HEK293 (cell line): ENCODE data around the gene ADD1.

ENCODE experiments used
- CTCF ChIA-PET: fragments of 350-600 bp; formaldehyde crosslinking; extraction: SDS; loops from one replicate; lab custom pipeline; 2021; ENCODE audit warnings: antibody characterized with exemption; lab: Yijun Ruan, JAX
- POLR2A ChIA-PET: fragments of 300-600 bp; formaldehyde crosslinking; extraction: SDS; loops from one replicate; lab custom pipeline; 2020; ENCODE audit warnings: antibody characterized with exemption, inconsistent platforms; lab: Yijun Ruan, JAX
- H3K27ac ChIP-seq: fragments of 200-500 bp; sonication (Bioruptor generic); 2 replicates; pipeline ENCODE4 v1.5.1; 2014; ENCODE audit warnings: low read depth, low read length, control low read depth, inconsistent platforms; ENCODE audit errors: extremely low read depth
- H3K36me3 ChIP-seq, 2 experiments: fragments of 200-500 bp in 1 of 2; sonication (Bioruptor generic) in 1 of 2; 1 replicate in 1 of 2; 2 replicates in 1 of 2; pipeline ENCODE4 v1.5.1; 2014 to 2017; ENCODE audit warnings: inconsistent platforms in 2 of 2, low read length in 2 of 2; ENCODE audit not compliant: control insufficient read depth in 2 of 2, insufficient read depth in 1 of 2
- H3K4me1 ChIP-seq: fragments of 200-500 bp; sonication (Bioruptor generic); 2 replicates; pipeline ENCODE4 v1.5.1; 2014; ENCODE audit warnings: mild to moderate bottlenecking, low read length, inconsistent platforms; ENCODE audit not compliant: control insufficient read depth, insufficient read depth
- H3K4me3 ChIP-seq: 2 replicates; pipeline ENCODE4 v1.5.1; 2011; ENCODE audit warnings: low read depth, mild to moderate bottlenecking, control low read depth, low read length, moderate library complexity
- H3K9me3 ChIP-seq: fragments of 200-500 bp; sonication (Bioruptor generic); 2 replicates; pipeline ENCODE4 v1.5.1; 2014; ENCODE audit warnings: low read depth, low read length, inconsistent platforms; ENCODE audit not compliant: control insufficient read depth, insufficient read depth
- FEZF1 ChIP-seq: fragments of 450-650 bp; formaldehyde crosslinking; IDR thresholded peaks from 2 replicates; pipeline ENCODE4 v1.5.1; 2016; ENCODE audit warnings: missing biosample characterization, missing genetic modification characterization
- KLF7 ChIP-seq: fragments of 450-650 bp; formaldehyde crosslinking; IDR thresholded peaks from 2 replicates; pipeline ENCODE4 v1.5.1; 2016; ENCODE audit warnings: missing biosample characterization, missing genetic modification characterization, borderline replicate concordance
- KLF8 ChIP-seq: fragments of 450-650 bp; formaldehyde crosslinking; IDR thresholded peaks from 2 replicates; pipeline ENCODE4 v1.5.1; 2016; ENCODE audit warnings: missing biosample characterization, missing genetic modification characterization
- PRDM1 ChIP-seq: fragments of 450-650 bp; formaldehyde crosslinking; IDR thresholded peaks from 2 replicates; pipeline ENCODE4; 2016; ENCODE audit warnings: missing biosample characterization, missing genetic modification characterization
- ZNF10 ChIP-seq: fragments of 450-650 bp; formaldehyde crosslinking; IDR thresholded peaks from 2 replicates; pipeline ENCODE4 v1.5.1; 2017; ENCODE audit warnings: missing biosample characterization, missing genetic modification characterization
- ZNF214 ChIP-seq: fragments of 450-650 bp; formaldehyde crosslinking; IDR thresholded peaks from 2 replicates; pipeline ENCODE4 v1.5.1; 2017; ENCODE audit warnings: missing biosample characterization, mild to moderate bottlenecking, missing genetic modification characterization, borderline replicate concordance
- ZNF473 ChIP-seq: fragments of 450-650 bp; formaldehyde crosslinking; IDR thresholded peaks from 2 replicates; pipeline ENCODE4 v1.5.1; 2017; ENCODE audit warnings: missing biosample characterization, missing genetic modification characterization
- ZNF513 ChIP-seq: fragments of 450-650 bp; IDR thresholded peaks from 2 replicates; pipeline ENCODE4 v1.5.1; 2018; ENCODE audit warnings: missing biosample characterization, missing genetic modification characterization
- TF ChIP-seq, protein P1 (sequence below): fragments of 450-650 bp; IDR thresholded peaks from 2 replicates; pipeline ENCODE4 v1.5.1; 2018; ENCODE audit warnings: missing biosample characterization, mild to moderate bottlenecking, missing genetic modification characterization
- TF ChIP-seq, protein P2 (sequence below): fragments of 450-650 bp; formaldehyde crosslinking; IDR thresholded peaks from 2 replicates; pipeline ENCODE4 v1.5.1; 2017; ENCODE audit warnings: missing biosample characterization, missing genetic modification characterization

Gene ADD1

GRCh38 chr4:2905544-2905943 is 61.9 kb downstream of the ADD1 start:
- H3K9me3 ChIP-seq: no peaks in the 10 kb centered on the region
- peaks cover 0 to 94% of the 10 kb centered on the region in 2 experiments; a peak in 2 of 3 replicates for H3K36me3 ChIP-seq
- ChIA-PET POLR2A (no interaction called here), CTCF (no interaction called here)
- H3K27ac ChIP-seq: no peak overlapping the region
- no peaks in the 10 kb centered on the region for H3K4me1 ChIP-seq
- H3K4me3 ChIP-seq: no peak overlapping the region
- TF ChIP-seq KLF8 (tag by site-specific recombination): no peak

DNA sequence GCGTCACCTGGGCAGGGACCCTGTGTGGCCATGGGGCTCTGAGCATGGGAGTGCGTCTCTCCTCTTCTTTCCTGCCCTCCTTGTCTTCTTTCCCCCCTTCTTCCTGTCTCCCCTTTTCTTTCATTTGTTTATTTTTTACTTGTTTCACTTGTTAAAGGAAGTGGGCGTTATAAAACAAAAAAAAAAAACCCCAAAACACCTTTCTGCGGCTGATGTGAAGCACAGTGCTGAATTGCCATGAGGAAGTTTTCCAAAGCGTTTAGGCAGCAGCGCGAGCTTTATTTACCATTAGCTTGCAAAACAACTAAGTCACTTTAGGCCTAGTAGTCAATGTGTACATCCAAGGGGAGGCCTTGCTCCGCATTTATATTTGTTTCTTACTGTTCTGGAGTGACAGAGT is 62.6 kb downstream of the ADD1 start:
- peaks cover 0 to 94% of the 10 kb centered on the region in 2 experiments; a peak in 2 of 3 replicates for H3K36me3 ChIP-seq
- CTCF ChIA-PET: interaction anchor here (0.7 kb wide), 1 partner anchor 20 kb away, joined by 4 read pairs; no protein-coding TSS in a partner anchor
- POLR2A ChIA-PET: no interaction called here
- H3K9me3 ChIP-seq: no peaks in the 10 kb centered on the region
- H3K4me3 ChIP-seq: no peak overlapping the region
- H3K27ac ChIP-seq: no peak overlapping the region
- TF ChIP-seq, protein P1, sequence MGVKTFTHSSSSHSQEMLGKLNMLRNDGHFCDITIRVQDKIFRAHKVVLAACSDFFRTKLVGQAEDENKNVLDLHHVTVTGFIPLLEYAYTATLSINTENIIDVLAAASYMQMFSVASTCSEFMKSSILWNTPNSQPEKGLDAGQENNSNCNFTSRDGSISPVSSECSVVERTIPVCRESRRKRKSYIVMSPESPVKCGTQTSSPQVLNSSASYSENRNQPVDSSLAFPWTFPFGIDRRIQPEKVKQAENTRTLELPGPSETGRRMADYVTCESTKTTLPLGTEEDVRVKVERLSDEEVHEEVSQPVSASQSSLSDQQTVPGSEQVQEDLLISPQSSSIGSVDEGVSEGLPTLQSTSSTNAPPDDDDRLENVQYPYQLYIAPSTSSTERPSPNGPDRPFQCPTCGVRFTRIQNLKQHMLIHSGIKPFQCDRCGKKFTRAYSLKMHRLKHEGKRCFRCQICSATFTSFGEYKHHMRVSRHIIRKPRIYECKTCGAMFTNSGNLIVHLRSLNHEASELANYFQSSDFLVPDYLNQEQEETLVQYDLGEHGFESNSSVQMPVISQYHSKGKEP (tag by site-specific recombination): no peak
- TF ChIP-seq, all 188 proteins: peak for 0
- no peaks in the 10 kb centered on the region for H3K4me1 ChIP-seq

DNA sequence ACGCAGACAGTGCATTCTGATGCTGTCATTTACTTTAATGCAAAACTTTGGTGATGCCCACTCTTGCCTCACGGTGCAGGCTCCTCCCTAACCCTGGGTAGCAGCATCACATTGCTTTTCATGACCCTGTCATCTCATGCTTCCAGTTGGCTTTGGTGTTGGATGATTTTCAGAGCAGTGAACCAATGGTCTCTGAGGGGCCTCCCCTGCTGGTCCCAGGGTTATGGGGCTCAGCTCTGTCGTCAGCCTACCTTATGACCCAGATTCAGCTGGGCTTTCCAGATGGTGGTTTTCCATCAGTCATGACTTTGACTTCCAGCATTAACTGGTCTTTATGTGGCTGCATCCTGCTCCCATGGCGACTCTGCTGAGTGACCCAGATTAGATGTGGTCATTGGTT is 63.6 kb downstream of the ADD1 start:
- H3K9me3 ChIP-seq: no peaks in the 10 kb centered on the region
- no peaks in the 10 kb centered on the region for H3K4me1 ChIP-seq
- peaks cover 0 to 94% of the 10 kb centered on the region in 2 experiments; a peak in 2 of 3 replicates for H3K36me3 ChIP-seq
- no peak overlapping the region for H3K4me3 ChIP-seq
- ChIA-PET CTCF (no interaction called here), POLR2A (no interaction called here)
- no peak overlapping the region for H3K27ac ChIP-seq
- TF ChIP-seq ZNF214 (tag by site-specific recombination) (no peak), PRDM1 (tag by site-specific recombination) (no peak), ZNF10 (tag by site-specific recombination) (no peak), ZNF473 (tag by site-specific recombination) (no peak), ZNF513 (tag by site-specific recombination) (no peak)
- TF ChIP-seq, protein P2, sequence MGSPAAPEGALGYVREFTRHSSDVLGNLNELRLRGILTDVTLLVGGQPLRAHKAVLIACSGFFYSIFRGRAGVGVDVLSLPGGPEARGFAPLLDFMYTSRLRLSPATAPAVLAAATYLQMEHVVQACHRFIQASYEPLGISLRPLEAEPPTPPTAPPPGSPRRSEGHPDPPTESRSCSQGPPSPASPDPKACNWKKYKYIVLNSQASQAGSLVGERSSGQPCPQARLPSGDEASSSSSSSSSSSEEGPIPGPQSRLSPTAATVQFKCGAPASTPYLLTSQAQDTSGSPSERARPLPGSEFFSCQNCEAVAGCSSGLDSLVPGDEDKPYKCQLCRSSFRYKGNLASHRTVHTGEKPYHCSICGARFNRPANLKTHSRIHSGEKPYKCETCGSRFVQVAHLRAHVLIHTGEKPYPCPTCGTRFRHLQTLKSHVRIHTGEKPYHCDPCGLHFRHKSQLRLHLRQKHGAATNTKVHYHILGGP (tag by site-specific recombination): no peak

- no peaks in the 10 kb centered on the region for H3K9me3 ChIP-seq
- H3K27ac ChIP-seq: no peak overlapping the region
- H3K4me1 ChIP-seq: no peaks in the 10 kb centered on the region
- ChIA-PET POLR2A (no interaction called here), CTCF (no interaction called here)
- peaks cover 0 to 93% of the 10 kb centered on the region in 2 experiments; a peak in 2 of 3 replicates for H3K36me3 ChIP-seq
- H3K4me3 ChIP-seq: no peak overlapping the region
- TF ChIP-seq KLF7 (tag by site-specific recombination): no peak
- no peak for TF ChIP-seq FEZF1
Observed at GRCh38 chr4:2907706-2908293, 64.2 kb downstream of the ADD1 start.
